Cortex of kidney (tissue), 1 donor: ENCODE measurements around the gene DENND2C.
"Not testable (repeated sequence)": the region's sequence is repeated elsewhere in the genome, so short reads cannot be mapped to it uniquely, and the experiment has no call there.

Experiments
- DNase-seq: peaks from one replicate; lab custom pipeline; 2025; lab: John Stamatoyannopoulos, UW

The DENND2C gene

DNA sequence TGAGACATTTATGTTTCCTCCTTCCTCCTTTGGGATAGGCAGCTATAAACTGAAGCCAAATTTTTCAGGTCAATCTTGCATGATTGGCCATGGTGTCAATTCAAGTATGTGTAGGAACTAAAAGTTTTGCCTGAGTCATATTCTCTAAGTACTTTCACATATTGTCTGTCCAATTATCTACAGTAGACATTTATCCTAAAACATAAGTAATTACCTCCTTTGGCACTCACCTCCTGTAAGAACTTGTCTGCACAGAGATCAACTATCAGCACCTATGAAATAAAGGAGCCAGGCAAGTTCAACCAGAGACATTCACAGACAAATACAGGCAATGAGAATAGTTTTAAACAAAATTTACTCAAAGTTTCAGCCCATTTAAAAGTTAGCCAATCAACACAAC is 74.2 kb downstream of the DENND2C start:
- DNase-seq: no peak

DNA sequence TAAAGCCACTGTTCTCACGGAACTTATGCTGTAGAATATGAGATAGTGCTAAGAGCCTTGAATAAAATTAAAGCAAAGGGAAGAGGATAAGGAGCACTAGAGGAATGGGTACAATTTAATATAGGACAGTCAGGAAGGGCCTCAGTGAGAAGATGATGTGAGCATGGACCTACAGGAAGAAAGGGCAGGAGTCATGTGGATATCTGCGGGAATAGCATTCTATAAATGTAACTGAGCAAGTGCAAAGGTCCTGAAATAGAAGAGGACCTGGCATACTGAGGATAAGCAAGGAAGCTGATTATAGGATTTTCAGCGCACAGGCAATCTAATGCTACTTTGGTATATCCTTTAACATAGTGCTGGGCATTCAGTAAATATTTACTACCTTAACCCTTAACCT is 75.8 kb downstream of the DENND2C start:
- DNase-seq: no peak

DNA sequence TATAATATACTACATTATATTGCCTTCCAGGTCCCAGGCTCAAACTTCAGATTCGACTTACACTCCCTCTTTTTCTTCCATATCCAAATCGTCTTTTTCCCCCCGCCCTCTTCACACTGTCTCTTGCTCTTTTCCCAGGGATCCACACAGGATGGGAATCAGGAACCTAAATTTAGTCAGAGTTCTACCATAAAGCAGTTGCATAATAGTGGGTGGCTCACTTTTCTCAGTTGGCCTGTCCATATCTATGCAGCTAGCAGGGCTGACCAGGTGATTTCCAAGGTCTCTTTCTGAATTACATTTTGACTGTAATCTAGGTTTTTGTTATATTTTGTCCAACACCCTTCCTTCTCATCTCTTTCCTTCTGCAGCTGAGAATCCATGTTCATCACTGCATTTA is 80.7 kb downstream of the DENND2C start:
- DNase-seq: no peak

DNA sequence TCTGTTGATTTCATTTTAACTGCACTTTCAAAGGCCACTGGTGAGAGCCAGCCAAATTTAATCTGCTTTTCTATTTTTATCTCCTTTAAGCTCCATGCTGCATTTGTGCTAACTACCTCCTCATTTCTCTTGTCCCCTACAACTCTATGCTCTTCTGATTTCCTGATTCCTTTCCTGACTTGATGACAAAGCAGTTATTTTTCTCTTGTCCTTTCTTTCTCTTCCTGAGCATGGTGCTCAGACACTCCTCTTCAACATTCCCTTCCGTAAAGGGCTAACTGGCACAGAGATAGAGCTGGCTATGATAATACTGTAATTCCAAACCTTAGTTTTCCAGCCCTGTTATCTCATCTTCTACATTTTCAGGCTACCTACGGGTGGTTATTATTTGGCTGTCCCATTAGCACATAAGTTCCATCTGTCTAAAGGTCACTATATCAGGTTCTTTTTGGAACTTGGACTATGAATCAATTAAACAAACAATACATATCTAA is 81.6 kb downstream of the DENND2C start:
- no peak for DNase-seq

DNA sequence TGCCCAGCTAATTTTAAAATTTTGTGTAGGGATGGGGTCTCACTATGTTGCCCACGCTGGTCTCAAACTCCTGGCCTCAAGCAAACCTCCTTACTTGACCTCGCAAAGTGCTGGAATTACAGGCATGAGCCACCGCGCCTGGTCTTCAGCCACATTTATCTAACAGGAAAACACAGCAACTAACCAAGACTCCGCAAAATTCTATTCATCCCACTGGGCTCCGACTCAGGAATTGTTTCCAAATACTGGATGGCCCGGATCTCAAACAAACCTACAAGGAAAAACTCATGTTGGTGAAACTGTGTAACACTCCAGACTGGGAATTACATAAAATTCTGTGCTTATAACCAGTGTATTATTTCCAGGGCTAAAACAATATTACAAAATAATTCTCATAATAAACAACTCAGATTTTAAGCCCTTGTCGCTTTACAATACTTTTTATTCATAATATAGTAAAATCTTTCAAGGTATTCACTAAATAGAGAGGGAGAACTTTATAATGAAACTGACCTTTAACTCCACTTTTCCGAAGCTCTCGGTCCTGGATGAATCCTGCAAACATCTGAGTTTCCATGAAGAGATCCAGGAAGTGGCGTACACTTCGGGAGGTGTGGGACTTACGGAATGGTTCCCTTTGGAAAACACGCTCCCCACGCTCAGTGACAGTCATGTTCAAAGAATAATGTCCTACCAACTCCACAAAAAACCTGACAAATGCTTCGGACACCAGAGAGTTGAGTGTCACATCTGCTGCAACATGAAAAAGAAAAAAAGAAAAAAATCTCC is 82.5 kb downstream of the DENND2C start:
- no peak for DNase-seq

DNA sequence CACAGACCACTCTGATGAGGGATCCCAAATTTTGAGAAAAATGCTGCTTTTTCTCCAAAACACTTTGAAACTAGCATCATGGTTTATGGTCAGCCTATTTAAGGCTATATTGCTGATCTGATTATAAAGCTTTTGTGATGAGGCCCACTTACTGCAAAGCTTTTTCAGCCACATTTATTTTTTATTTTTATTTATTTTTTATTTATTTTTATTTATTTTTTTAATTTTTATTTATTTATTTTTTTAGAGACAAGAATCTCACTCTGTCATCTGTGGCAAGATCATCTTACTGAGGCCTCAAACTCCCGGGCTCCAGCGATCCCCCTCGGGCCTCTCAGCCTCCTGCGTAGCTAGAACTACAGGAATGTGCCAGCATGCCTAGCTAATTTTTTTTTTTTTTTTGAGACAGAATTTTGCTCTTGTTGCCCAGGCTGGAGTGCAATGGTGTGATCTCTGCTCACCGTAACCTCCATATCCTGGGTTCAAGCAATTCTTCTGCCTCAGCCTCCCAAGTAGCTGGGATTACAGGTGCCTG is 83.3 kb downstream of the DENND2C start:
- DNase-seq: no peak

DNA sequence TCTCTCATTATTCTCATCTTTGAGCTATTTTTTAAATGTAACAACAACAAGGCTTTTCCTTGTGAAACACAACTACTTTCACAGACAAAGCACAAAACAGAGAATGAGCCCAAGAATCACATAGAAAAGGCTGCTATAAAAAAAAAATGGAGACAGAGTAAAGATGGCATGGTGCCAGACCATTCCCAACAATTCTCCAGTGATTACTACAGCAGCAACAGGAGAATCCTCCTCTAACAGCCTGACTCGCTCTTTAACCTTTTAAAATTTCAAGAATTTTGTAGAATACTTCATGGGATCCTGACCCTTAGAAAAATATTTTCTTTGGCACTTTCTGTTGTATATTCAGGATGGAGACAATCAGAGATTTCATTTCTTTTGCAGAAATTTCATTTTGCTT is 84.6 kb downstream of the DENND2C start:
- DNase-seq: no peak

DNA sequence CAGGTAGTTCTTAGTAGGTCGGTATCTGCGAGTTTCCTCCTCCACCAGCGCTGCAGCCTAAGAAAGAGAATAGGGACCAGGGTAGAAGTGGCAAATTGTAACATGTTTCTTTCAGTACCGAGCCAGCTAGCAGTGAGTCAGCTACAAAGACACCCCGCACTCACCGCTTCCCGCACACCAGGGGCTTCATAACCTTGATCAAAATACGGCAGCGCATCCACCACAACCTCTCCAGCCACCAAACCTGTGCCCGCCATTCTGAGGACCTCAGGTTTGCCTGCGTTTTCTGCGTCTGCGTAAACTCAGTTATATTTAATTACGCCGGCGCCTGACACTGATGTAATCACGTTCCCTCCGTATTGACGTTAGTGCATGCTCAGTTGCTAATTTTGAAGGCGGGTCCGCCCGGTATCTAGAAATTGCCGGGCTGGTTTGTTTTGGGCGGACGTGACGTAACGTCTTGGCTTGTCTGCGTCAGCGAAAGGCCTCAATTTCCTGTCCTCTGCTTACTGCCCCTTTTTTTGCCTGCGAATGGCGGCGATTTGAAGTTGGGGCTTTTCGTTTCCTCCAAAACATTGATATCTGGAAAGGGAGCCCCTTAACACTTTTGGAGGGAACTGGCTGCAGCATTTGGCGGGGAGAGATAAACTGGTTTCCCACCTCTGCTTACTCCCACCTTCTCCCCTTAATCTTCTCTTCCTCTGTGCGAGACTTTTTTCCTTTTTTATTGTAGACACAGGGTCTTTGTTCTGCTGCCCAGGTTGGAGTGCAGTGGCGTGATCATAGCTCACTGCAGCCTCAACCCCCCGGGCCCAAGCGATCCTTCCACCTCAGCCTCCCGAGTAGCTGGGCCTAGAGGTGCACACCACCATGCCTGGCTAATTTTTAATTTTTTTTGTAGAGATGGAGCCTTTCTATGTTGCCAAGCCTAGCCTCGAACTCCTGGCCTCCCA is 88.2 kb downstream of the DENND2C start, which contains the start of gene BCAS2:
Gene BCAS2, minus strand, starts transcription at position 281 of the 953 bp plus-strand sequence. Its CDS starts 24 bp downstream, at position 257.
- no peak for DNase-seq

DNA sequence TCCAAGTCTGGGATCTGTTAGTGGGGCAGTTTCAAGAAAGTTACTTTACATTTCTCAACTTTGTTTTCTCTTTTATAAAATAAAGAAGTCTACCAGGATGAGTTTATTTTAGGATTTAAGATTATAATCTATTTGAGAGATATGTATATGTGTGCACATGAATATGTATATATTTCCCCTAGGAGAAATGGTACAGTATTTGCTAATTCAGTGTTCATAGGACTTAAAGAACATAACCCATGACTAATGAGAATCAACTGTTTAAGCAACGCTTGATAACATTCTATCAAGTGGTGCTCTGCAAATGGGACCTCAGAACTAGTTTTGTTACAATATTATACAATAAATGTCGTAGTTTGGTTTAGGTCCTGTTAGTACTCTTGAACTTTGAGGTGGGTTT is 95.5 kb downstream of the DENND2C start:
- no peak for DNase-seq

DNA sequence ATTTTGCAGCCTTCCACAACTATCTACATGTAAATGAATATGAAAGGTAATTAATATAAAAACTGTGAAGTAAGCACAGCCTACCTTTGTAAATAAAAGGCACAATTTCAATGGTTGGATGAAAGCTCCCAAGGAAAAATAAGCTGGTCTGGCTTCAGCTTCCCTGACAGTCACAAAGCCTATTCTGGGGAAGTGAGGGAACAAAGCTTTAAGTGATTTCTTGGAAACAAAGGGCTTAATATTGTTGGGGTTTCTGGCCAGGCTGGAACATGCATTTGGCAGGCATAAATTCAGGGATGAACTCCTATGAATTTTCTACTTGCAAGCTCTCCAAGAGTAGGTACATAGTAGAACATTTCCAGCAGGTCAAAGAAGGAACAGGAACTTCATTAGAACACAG is 105.7 kb downstream of the DENND2C start:
- DNase-seq: no peak

DNA sequence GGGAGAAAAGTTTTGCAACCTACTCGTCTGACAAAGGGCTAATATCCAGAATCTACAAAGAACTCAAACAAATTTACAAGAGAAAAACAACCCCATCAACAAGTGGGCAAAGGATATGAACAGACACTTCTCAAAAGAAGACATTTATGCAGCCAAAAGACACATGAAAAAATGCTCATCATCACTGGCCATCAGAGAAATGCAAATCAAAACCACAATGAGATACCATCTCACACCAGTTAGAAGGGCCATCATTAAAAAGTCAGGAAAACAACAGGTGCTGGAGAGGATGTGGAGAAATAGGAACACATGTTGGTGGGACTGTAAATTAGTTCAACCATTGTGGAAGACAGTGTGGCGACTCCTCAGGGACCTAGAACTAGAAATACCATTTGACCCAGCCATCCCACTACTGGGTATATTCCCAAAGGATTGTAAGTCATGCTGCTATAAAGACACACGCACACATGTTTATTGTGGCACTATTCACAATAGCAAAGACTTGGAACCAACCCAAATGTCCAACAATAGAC is 106.8 kb downstream of the DENND2C start:
- not testable (repeated sequence) for DNase-seq

DNA sequence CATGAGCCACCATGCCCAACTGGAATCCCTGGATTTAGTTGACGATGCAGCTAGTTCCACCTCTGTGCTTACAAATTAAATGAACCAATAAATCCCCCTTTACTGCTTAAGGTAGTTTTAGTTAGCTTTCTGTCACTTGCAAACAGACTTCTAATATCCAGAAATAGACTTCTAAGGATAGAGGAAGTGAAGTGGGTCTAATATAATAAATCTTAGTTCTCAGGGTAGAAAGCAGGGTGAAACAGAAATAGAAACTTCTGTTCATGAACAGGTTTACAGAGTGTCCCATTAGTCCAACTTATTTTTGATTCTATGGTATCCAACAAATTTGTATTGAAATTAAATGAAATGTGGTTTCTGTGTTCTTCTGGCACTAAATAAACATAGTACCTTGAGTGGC is 108.5 kb downstream of the DENND2C start:
- DNase-seq: no peak

DNA sequence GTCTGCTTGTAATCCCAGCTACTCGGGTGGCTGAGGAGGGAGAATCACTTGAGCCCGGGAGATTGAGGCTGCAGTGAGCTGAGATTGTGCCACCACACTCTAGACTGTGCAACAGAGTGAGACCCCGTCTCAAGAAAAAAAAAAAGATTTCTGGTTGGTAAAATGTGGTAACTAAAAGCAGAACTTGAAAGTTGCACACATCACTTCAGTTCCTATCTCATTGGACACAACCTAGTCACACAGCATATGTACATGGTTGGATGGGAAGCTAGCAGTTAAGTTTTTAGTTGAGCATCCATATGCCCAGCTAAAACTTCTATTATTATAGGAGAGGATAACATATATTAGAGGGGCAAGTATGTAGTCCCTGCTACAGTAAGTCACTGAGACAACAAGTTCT is 110.5 kb downstream of the DENND2C start:
- no peak for DNase-seq

DNA sequence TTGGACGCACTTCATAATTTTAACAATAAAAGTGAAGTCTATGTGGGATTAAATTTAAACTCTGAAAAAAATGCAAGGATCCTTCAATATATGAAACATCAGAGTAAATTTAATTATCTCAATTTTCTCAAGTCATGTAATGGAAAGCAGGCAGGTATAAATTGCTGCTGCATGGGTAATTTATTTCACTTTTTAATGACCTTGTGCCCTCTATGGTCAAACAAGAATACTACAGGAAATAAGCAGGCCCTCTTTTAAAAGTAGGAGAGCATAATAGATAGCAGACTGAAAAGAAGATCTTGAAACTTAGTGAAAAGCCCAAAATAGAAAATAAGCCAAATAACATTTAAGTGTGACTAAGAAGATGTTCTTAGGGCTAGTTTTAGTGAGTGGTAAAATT is 111.3 kb downstream of the DENND2C start:
- no peak for DNase-seq

DNA sequence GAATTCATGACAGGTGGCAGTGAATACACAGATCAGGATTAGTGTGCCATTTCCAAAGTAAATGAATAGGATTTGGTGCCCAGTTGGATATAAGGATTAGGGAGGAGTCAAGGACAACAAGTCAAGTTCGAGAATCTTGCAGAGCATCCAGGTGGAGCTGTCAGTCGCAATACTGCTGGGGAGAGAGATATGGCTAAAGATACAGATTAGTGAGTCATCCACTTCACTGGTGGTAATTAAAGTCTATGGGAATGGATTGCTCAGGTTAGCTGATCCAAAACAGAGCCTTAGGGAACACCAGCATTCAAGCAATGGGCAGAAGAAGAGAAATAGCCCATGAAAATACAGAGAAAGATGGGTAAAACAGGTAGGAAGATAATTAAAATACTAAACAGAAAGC is 115.3 kb downstream of the DENND2C start:
- DNase-seq: no peak

DNA sequence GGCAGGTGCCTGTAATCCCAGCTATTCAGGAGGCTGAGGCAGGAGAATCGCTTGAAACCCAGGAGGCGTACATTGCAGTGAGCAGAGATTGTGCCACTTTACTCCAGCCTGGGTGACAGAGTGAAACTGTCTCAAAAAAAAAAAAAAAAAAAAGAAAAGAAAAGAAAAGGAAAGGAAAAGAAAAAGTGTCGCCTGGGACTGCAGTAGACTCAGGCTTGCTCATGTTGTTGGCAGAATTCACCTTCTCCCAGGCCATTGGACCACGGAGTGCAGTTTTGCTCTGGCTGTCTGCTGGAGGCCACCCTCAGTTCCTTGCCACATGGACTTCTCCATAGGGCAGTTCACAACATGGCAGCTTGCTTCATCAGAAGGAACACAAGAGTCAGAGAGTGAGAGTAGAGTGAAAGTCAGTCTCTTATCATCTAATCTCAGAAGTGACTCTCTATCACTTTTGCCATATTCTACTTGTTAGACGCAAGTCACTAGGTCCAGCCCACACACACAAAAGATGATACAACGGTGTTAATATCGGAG is 117.7 kb downstream of the DENND2C start:
- no peak for DNase-seq

DNA sequence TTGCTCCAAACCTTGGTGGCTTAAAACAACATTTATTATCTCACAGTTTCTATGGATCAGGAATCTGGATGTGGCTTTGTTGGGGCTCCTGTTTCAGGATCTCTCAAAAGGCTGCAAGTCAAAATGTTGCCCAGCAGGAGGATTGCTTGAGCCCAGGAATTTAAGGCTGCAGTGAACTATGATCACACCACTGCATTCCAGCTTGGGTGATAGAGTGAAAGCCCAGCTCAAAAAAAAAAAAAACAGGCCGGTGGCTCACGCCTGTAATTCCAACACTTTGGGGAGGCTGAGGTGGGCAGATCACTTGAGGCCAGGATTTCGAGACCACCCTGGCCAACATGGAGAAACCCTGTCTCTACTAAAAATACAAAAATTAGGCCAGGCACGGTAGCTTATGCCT is 118.4 kb downstream of the DENND2C start:
- DNase-seq: no peak

DNA sequence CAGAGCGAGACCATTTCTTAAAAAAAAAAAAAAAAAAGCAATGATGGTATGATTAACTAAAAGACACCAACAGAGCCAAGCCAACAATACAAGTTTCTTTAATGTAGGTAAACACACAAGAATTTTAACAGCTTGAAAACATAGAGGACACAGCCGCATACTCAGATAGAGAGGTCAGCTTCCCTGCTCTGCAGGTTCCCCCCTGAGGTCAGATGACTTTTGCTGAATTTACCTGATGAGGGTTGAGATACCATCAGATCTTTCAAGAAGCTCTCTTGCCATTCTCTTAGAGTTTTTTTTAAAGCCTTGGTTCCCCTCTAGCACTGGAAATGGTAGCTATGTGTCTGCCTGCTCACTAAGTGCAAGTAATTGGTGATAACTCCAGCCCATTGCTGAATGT is 119.5 kb downstream of the DENND2C start:
- no peak for DNase-seq

DNA sequence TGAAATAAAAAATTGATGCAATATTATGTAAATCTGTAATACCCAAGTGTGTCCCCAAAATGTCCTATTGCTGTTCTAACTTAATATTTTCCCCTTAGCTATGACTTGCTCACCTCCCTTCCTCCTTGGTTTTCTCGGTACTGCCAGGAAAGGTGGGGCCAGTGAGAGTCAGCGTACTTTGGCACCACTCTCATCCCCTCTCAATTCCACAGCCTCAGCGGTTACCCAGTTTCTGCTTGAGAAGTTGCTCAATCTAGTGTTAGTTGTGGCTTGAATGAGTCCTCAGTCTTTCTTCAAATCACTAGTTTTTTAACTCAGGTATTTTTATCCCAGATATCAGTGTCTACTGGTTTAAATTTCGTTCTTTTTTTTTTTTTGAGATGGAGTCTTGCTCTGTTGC is 120.7 kb downstream of the DENND2C start:
- no peak for DNase-seq

DNA sequence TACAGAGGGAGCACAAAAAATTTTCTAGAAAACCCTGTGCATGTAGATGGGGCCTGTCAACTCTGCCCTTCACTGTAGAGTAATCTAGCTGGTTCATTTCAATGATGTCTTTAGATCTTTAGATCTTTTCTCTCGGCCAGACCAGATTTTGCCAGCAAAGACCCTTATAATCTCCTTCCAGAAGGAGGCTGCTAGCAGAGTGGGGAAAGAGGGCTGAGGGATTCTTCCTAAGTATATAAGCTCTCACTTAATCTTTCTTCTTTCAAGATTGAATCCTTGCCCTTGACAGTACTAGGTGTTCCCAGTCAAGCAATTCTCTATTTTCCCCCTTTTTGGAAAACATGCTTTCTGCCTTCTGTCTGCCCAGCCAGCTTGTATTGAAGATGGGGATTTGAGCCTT is 122.8 kb downstream of the DENND2C start:
- no peak for DNase-seq

DNA sequence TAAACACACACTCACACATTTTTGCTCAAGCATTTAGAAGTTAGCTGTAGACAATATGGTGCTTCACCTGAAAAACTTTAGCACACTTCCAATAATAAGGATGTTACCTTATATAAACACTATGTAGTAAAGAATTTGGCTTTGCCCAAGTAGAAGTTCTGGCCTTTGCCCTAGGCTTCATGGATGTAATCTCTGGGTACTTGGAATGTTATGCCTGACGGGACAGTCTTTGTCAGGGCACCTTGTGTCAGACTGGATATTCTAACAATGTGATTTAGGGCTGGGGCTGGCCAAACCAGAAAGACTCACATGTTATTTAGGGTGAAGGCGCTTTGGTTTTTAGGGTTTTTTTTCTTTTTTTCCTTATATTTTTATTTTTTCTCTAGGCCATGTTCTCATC is 124.1 kb downstream of the DENND2C start:
- no peak for DNase-seq

DNA sequence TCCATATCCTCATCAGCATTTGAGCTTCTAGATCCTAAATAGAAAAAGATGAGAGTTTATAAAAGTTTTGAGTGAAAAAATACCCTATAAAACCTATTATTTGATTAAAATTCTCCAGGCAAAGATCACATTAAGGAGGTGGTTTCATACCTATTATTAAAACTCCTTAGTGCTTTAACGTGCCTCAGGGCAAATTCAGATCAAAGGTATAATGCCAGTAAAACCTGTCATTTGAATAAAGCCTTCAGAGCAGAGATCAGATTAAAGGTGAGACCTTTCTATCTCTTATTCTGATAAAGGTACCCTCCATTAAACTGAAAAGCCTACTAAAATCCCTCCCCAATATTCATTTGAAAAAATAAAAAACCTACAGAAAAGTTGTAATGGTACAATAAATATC is 124.5 kb downstream of the DENND2C start:
- no peak for DNase-seq
